Stimulated activated effector memory CD8-positive, alpha-beta T cell treated with anti-CD3 and anti-CD28 coated beads, Interleukin-12 subunit alpha, Interleukin-12 subunit beta, amount 100 ng/mL, for 72 hours (primary cell): Measurements from ENCODE around the gene ZNF512.
A peak's percentile ranks its signal among the peaks of the same experiment; 100 is the strongest.
"Not testable (repeated sequence)": the region's sequence is repeated elsewhere in the genome, so short reads cannot be mapped to it uniquely, and the experiment has no call there.

ENCODE experiments used
- ATAC-seq: fragments of 150-1000 bp; cut with Tn5 transposase; 2 replicates; pipeline ENCODE4 v1.10.0; 2021
- DNase-seq, 2 donors: peaks; one replicate each; pipeline ENCODE4 v3.0.0; 2021 to 2022; ENCODE audit warnings: low spot score in 2 of 2
- H3K27ac Mint-ChIP-seq: one replicate; pipeline ENCODE4 v1.8.0; 2022; ENCODE audit warnings: mild to moderate bottlenecking, mixed read lengths
- H3K36me3 Mint-ChIP-seq: one replicate; pipeline ENCODE4 v1.8.0; 2022; ENCODE audit warnings: mild to moderate bottlenecking, mixed read lengths
- H3K4me1 Mint-ChIP-seq: one replicate; pipeline ENCODE4 v1.8.0; 2022; ENCODE audit warnings: mixed read lengths
- H3K4me3 Mint-ChIP-seq: one replicate; pipeline ENCODE4 v1.8.0; 2022; ENCODE audit warnings: mild to moderate bottlenecking, mixed read lengths
- H3K9me3 Mint-ChIP-seq: one replicate; pipeline ENCODE4 v1.8.0; 2022; ENCODE audit warnings: mixed read lengths

ZNF512 gene, protein sequence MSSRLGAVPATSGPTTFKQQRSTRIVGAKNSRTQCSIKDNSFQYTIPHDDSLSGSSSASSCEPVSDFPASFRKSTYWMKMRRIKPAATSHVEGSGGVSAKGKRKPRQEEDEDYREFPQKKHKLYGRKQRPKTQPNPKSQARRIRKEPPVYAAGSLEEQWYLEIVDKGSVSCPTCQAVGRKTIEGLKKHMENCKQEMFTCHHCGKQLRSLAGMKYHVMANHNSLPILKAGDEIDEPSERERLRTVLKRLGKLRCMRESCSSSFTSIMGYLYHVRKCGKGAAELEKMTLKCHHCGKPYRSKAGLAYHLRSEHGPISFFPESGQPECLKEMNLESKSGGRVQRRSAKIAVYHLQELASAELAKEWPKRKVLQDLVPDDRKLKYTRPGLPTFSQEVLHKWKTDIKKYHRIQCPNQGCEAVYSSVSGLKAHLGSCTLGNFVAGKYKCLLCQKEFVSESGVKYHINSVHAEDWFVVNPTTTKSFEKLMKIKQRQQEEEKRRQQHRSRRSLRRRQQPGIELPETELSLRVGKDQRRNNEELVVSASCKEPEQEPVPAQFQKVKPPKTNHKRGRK

DNA sequence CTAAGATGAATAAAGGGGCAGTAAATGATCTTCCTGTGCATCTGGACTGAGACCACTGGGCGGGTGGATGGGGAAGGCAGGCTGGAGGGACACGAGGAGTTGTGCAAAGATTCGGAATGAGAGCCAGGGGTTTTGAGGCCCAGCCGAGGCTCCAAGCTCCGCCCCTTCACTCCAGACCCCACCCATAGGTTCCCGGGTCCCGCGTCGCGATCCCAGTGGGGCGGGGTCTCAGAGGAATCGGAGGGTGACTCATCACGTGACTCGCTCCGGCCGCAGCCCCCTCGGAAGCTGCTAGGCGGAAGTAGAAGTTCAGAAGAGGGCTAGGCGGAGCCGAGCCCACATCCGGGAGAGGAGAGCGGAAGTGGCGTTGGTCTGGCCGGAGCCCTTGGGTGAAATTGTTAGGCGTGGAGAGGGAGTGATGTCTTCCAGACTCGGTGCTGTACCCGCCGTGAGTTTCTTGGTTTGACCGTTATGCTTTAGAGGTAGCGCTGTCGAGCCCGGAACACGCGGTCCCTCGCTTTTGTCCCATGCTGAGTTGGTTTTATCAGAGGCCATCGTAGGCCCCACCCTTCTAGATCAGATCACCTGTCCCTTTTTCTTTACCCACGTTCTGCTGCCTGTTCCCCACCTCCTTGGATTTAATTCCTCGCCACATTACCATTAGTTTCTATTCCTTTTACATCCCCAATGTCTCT, at the start of gene ZNF512:
TSS of gene ZNF512 (plus strand) at position 348 of the 695 bp plus-strand sequence. CDS start at position 419, 71 bp downstream.
- H3K27ac Mint-ChIP-seq: peak within 1 kb of the TSS; percentile 94
- H3K36me3 Mint-ChIP-seq: peaks cover 10% of the 10 kb centered on the region
- ATAC-seq (peak; percentile 94), DNase-seq (peak; percentile 58 to 89)
- H3K9me3 Mint-ChIP-seq: no peaks in the 10 kb centered on the region
- peak within 1 kb of the TSS; percentile 87 for H3K4me3 Mint-ChIP-seq
- H3K4me1 Mint-ChIP-seq: peaks cover 46% of the 10 kb centered on the region

DNA sequence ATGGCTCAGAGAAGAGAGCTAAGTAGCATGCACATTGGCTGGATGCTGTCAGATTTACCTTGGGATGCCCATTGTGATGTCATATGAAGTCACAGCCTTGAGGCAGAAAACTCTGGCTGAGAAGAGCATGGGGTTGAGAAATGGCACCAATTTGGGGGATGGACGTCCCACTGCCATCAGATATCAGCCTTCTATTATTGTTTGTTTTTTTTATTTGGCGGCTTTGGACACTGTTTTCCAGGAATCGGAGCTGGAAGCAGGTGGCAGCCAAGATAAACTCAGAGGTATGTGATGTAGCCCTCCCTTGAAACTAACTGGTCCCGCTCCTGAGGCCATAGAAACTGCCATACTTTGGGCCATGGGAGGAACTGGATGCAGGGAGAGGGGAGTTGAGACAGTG, 45.6 kb upstream of the ZNF512 start:
- H3K9me3 Mint-ChIP-seq: no peaks in the 10 kb centered on the region
- ATAC-seq: no peak
- no peaks in the 10 kb centered on the region for H3K36me3 Mint-ChIP-seq
- no peaks in the 10 kb centered on the region for H3K4me1 Mint-ChIP-seq
- DNase-seq: no peak
- H3K4me3 Mint-ChIP-seq: no peak overlapping the region
- H3K27ac Mint-ChIP-seq: no peak overlapping the region

DNA sequence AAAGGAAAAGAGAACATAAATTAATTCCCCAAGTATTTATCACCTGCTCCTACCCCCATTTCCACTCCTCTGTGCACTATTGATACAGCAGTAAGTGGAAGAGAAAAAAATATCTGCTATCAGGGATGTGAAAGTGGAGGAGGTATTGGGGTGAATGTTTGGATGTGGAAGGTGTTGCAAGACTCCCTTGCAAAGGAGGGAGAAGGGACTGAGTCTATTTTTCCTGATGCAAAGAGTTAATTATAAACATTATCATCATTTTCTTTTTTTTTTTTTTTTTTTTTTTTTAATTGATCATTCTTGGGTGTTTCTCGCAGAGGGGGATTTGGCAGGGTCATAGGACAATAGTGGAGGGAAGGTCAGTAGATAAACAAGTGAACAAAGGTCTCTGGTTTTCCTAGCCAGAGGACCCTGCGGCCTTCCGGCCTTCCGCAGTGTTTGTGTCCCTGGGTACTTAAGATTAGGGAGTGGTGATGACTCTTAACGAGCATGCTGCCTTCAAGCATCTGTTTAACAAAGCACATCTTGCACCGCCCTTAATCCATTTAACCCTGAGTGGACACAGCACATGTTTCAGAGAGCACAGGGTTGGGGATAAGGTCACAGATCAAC, 43.9 kb upstream of the ZNF512 start:
- not testable (repeated sequence) for H3K36me3 Mint-ChIP-seq, H3K4me3 Mint-ChIP-seq, H3K4me1 Mint-ChIP-seq, DNase-seq, H3K9me3 Mint-ChIP-seq, ATAC-seq, H3K27ac Mint-ChIP-seq

DNA sequence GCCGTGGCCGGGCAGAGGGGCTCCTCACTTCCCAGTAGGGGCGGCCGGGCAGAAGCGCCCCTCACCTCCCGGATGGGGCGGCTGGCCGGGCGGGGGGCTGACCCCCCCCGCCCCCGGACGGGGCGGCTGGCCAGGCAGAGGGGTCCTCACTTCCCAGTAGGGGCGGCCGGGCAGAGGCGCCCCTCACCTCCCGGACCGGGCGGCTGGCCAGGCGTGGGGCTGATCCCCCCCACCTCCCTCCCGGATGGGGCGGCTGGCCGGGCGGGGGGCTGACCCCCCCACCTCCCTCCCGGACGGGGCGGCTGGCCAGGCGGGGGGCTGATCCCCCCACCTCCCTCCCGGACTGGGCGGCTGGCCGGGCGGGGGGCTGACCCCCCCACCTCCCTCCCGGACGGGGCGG, 43.2 kb upstream of the ZNF512 start:
- not testable (repeated sequence) for DNase-seq, H3K27ac Mint-ChIP-seq, ATAC-seq, H3K36me3 Mint-ChIP-seq, H3K9me3 Mint-ChIP-seq, H3K4me1 Mint-ChIP-seq, H3K4me3 Mint-ChIP-seq

DNA sequence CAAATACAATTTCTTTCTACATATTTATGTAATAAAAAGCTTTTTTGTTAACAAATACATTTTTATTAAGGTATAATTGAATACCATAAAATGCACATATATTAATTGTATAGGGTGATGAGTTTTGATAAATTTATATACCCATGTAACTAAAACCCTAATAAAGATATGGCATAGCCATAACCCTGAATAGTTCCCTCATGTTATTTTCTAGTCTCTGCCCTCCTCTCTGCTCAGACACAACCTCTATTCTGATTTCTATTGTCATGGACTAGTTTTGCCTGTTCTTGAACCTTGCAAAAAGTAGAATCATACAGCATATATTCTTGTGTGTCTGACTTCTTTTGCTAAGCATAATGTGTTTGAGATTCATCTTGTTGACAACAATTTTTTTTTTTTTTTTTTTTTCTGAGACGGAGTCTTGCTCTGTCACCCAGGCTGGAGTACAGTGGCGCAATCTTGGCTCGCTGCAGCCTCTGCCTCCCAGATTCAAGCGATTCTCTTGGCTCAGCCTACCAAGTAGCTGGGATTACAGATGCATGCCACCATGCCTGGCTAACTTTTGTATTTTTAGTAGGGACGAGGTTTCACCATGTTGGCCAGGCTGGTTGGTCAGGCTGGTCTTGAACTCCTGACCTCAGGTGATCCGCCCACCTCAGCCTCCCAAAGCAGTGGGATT, 38.6 kb upstream of the ZNF512 start:
- Mint-ChIP-seq H3K9me3 (no peaks in the 10 kb centered on the region), H3K27ac (no peak overlapping the region), H3K4me3 (no peak overlapping the region), H3K36me3 (no peaks in the 10 kb centered on the region), H3K4me1 (no peaks in the 10 kb centered on the region)
- no peak for DNase-seq
- ATAC-seq: no peak

DNA sequence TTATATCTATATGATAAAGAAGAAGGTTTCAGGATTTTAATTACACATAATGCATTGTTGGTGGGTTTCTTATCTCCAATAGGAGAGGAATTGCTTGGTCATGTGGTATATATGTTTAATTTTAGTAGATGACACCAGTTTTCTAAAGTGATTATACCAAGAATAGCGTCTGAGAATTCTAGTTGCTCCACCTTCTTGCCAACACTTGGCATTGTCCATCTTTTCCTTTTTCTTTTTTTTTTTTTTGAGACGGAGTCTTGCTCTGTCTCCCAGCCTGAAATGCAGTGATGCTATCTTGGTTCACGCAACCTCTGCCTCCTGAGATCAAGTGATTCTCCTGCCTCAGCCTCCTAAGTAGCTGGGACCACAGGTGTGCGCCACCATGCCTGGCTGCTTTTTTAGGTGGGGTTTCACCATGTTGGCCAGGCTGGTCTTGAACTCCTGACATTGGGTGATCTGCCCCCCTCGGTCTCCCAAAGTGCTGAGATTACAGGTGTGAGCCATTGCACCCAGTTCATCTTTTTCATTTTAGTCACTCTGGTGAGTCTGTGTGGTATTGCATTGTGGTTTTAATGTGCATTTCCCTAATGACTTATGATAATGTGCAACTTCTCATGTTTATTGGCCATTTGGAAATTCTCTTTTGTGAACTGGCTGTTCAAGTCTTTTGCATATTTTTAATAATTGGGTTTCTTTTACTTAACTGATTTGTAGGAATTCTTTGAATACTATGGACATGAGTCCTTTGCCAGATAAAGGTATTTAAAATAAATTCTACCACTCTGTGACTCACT, 37.3 kb upstream of the ZNF512 start:
- Mint-ChIP-seq H3K9me3 (no peaks in the 10 kb centered on the region), H3K4me3 (no peak overlapping the region), H3K27ac (no peak overlapping the region), H3K36me3 (no peaks in the 10 kb centered on the region), H3K4me1 (no peaks in the 10 kb centered on the region)
- peak; percentile 88 for ATAC-seq
- no peak for DNase-seq

DNA sequence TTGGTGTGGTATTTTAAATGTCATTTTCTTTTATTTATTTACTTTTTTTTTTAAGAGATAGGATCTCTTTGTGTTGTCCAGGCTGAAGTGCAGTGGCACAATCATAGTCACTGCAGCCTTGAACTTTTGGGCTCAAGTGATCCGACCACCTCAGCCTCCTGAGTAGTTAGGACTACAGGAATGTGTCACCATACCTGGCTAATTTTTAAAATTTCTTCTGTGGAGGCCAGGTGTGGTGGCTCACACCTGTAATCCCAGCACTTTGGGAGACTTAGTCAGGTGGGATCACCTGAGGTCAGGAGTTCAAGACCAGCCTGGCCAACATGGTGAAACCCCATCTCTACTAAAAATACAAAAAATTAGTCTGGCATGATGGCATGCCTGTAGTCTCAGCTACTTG, 33.5 kb upstream of the ZNF512 start:
- Mint-ChIP-seq H3K4me3 (no peak overlapping the region), H3K4me1 (no peaks in the 10 kb centered on the region), H3K27ac (no peak overlapping the region), H3K36me3 (no peaks in the 10 kb centered on the region), H3K9me3 (no peaks in the 10 kb centered on the region)
- ATAC-seq (no peak), DNase-seq (no peak)

DNA sequence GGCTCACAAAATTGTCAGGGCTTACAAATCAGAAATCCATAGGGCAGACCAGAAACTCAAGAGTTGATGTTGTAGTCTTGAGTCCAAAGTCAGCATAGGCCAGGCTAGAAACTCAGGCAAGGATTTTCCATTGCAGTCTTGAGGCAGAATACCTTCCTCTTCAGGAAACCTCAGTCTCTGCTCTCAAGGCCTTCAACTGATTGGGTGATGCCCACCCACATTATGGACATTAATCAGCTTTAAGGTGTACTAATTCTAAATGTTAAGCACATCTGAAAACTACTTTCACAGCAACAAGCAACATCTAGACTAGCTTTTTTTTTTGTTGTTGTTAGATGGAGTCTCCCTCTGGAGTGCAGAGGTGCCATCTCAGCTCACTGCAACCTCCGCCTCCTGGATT, 31.3 kb upstream of the ZNF512 start:
- H3K4me1 Mint-ChIP-seq: no peaks in the 10 kb centered on the region
- no peaks in the 10 kb centered on the region for H3K9me3 Mint-ChIP-seq
- ATAC-seq (no peak), DNase-seq (peak in 1 of 2 donors; percentile 7)
- no peak overlapping the region for H3K4me3 Mint-ChIP-seq
- H3K27ac Mint-ChIP-seq: no peak overlapping the region
- no peaks in the 10 kb centered on the region for H3K36me3 Mint-ChIP-seq

DNA sequence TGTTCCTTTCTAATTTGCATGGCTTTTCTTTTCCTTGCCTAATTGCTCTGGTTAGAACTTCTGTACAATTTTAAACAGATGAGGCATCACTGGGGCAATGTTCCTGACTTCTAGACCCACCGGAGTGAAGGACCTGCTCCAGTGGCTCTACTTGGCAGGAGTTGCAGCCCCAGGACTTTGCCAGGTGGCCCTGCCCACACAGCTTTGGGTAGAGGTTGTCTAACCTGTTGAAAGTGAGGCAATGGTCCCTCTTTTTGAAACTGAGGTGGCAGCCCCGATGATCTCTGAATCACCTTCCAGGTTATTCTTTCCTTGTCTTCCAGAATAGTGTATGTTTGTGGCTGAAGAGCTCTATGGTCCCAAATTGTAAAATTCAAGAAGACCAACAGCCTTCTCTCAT, 29.9 kb upstream of the ZNF512 start:
- no peaks in the 10 kb centered on the region for H3K4me1 Mint-ChIP-seq
- no peak overlapping the region for H3K27ac Mint-ChIP-seq
- no peak for ATAC-seq

DNA sequence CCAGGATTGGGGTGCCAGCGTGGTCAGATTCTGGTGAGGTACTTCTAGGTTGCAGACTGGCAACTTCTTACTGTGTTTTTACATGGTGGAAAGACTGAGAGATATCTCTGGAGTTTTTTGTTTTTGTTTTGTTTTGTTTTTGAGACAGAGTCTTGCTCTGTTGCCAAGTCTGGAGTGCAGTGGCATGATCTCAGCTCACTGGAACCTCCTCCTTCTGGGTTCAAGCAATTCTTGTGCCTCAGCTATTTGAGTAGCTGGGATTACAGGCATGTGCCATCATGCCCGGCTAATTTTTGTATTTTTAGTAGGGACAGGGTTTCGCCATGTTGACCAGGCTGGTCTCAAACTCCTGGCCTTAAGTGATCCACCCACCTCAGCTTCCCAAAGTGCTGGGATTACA, 28.4 kb upstream of the ZNF512 start:
- not testable (repeated sequence) for H3K36me3 Mint-ChIP-seq, H3K9me3 Mint-ChIP-seq, H3K27ac Mint-ChIP-seq, H3K4me3 Mint-ChIP-seq, H3K4me1 Mint-ChIP-seq, ATAC-seq
- DNase-seq: peak in 1 of 2 donors; percentile 6

More for the DNA sequence above, 29.9 kb upstream of the ZNF512 start:
- Mint-ChIP-seq H3K4me3 (no peak overlapping the region), H3K9me3 (no peaks in the 10 kb centered on the region), H3K36me3 (no peaks in the 10 kb centered on the region)
- DNase-seq: peak in 1 of 2 donors; percentile 22

DNA sequence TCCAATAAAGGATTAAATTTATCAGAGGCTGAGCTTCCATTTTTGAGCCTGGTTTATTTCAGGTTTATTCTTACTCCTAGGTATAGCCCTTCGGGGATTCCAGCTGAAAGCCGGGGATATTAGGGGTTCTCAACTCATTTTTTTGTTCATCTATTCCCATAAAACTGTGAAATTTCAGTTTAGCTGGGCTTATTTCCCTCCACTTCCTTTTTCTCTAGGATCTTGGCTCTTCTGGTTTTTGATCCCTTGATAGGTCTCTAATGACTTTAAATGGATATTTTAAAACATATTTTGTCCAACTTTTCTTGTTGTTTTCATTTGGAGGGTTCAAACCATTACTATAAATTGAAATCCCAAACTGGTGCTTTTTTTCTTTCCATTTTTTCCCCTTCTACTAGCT, 23.6 kb upstream of the ZNF512 start:
- H3K4me3 Mint-ChIP-seq: no peak overlapping the region
- H3K9me3 Mint-ChIP-seq: no peaks in the 10 kb centered on the region
- H3K27ac Mint-ChIP-seq: no peak overlapping the region
- no peak for ATAC-seq
- no peak for DNase-seq
- H3K36me3 Mint-ChIP-seq: no peaks in the 10 kb centered on the region
- H3K4me1 Mint-ChIP-seq: no peaks in the 10 kb centered on the region

DNA sequence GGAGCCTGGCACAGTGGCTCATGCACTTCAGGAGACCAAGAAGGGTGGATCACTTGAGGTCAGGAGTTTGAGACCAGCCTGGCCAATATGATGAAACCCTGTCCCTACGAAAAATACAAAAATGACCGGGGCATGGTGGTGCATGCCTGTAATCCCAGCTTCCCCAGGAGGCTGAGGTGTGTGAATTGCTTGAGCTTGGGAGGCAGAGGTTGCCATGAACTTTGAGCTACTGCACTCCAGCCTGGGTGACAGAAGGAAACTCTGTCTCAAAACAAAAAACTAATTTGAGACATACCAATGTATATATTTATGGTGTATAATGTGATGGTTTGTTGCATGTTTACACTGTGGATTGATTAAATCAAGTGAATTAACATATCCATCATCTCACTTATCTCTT, 21.8 kb upstream of the ZNF512 start:
- no peak overlapping the region for H3K27ac Mint-ChIP-seq
- no peaks in the 10 kb centered on the region for H3K4me1 Mint-ChIP-seq
- H3K9me3 Mint-ChIP-seq: no peaks in the 10 kb centered on the region
- no peaks in the 10 kb centered on the region for H3K36me3 Mint-ChIP-seq
- ATAC-seq: no peak
- no peak for DNase-seq
- no peak overlapping the region for H3K4me3 Mint-ChIP-seq

DNA sequence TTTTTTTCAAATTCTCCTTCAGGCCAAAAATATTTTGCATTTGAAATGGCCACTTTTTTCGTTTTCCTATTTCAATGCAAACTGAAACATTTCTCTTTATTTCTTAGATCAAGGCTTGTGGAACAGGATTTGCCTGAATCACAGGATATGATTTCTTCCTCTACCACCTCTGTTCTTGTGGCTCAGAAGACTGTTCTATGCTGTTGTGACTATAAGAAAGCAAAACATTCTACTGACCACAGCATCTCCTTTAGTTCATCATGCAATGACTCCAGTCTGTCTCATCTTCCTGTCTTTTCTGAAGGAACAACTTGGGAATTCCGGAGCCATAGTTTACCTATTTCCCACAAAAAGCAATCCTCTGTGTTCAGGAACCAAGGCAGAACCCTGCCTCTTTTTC, 16.2 kb upstream of the ZNF512 start:
- no peak overlapping the region for H3K4me3 Mint-ChIP-seq
- no peak for ATAC-seq
- peak in 1 of 2 donors; percentile 2 for DNase-seq
- H3K27ac Mint-ChIP-seq: no peak overlapping the region
- H3K4me1 Mint-ChIP-seq: peaks cover 3% of the 10 kb centered on the region
- no peaks in the 10 kb centered on the region for H3K36me3 Mint-ChIP-seq
- no peaks in the 10 kb centered on the region for H3K9me3 Mint-ChIP-seq

DNA sequence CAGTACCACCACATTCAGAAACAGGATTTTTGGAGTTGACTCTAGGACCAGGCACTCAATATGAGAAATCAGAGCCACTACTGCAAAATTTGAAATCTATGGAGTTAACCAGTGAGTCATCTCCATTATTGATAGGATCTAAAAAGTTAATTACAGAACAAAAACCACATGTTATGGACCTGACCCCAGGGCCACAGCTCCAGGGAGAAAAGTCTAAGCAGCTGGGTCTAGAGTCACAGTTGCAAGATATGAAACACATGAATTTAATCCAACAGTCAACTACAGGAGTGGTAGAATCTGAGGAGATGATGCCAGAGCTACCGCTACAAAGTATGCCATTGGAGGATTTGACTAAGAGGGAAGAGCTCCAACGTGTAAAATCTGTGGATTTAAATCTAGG, 13.4 kb upstream of the ZNF512 start:
- DNase-seq (no peak), ATAC-seq (no peak)
- Mint-ChIP-seq H3K4me1 (peaks cover 10% of the 10 kb centered on the region), H3K9me3 (no peaks in the 10 kb centered on the region), H3K4me3 (no peak overlapping the region), H3K36me3 (no peaks in the 10 kb centered on the region), H3K27ac (no peak overlapping the region)
